Pancreas (tissue), 10 donors: Measurements from ENCODE around the gene MAP2K3. TPM values are rescaled to one million over a fixed set of nuclear protein-coding genes. Genes with fewer than 3 reads are reported as not detected.

Experiments used
- ATAC-seq, 4 donors: fragments of 200-7000 bp; cut with Tn5 transposase; one replicate each; pipeline versions ENCODE4 v1.8.0 to v1.9.1; 2020; ENCODE audit warnings: mild to moderate bottlenecking in 4 of 4, moderate library complexity in 4 of 4
- DNase-seq, 6 donors: peaks; one replicate each; pipeline ENCODE4 v3.0.0-alpha.2; 2020
- FAIRE-seq: peaks from 2 replicates; lab custom pipeline; 2012; peaks lifted over from hg19 to GRCh38; lab: Jason Lieb, UNC
- H3K27ac ChIP-seq, 4 donors: fragments of 200-600 bp; sonication (generic); 1 replicate in 3 of 4; 2 replicates in 1 of 4; pipeline versions ENCODE4 v1.5.0 to v1.8.0; 2020
- H3K27me3 ChIP-seq, 4 donors: fragments of 200-600 bp; one replicate each; pipeline ENCODE4 v1.8.0; 2021
- H3K36me3 ChIP-seq, 3 donors: fragments of 200-600 bp; sonication (generic) in 1 of 3; one replicate each; pipeline versions ENCODE4 v1.5.0 to v1.8.0; 2020 to 2021
- H3K4me1 ChIP-seq, 3 donors: fragments of 200-600 bp; one replicate each; pipeline ENCODE4 v1.8.0; 2021
- H3K4me3 ChIP-seq, 4 donors: fragments of 200-600 bp; sonication (generic) in 2 of 4; one replicate each; pipeline versions ENCODE4 v1.5.0 to v1.8.0; 2020 to 2021
- H3K9me3 ChIP-seq, 4 donors: fragments of 200-600 bp; one replicate each; pipeline ENCODE4 v1.8.0; 2021
- CTCF ChIP-seq, 4 donors: fragments of 200-600 bp; sonication (generic) in 3 of 4; IDR thresholded peaks; one replicate each; pipeline versions ENCODE4 v1.5.0 to v1.8.0; 2021; ENCODE audit warnings: antibody characterized with exemption in 4 of 4
- WGBS, 2 donors: extraction: QIAGEN DNeasy Blood & Tissue Kit; methylation state at CpG; one replicate each; pipeline ENCODE4 v1.1.7; 2013; 5-methylcytosine and 5-hydroxymethylcytosine counted together
- intact Hi-C, 3 donors: fragments of 100-400 bp; cut with DNase I; formaldehyde crosslinking; loops; one replicate each; pipeline versions ENCODE4 v1.11.1 to v1.14.2; 2022
- polyA plus RNA-seq, 2 donors: library from polyadenylated mRNA; stranded (reverse); fragments of 200-250 nt; gene quantifications; one replicate each; pipeline ENCODE4 v1.2.3, GENCODE V29; 2013
- total RNA-seq, 6 donors: library from RNA; stranded (reverse); fragmentation: NEBNext Ultra II Directional in 4 of 6; extraction: Animal tissue kit (Norgen Biotek cat#: 25700) in 4 of 6; gene quantifications; one replicate each; pipeline versions ENCODE4 v1.2.1 to v1.2.4, GENCODE V29; 2021 to 2023
- donor health status: healthy with polysubstance abuse.
- donor health status: DM: no; HTN: no; CAD: no; lungs with moderate emphysema.
- donor health status: DM: no; HTN: no; CAD: no.
- donor health status: control.
- donor health status: control.
- donor health status: Bipolar disorder and iron deficiency.
- donor health status: DM: yes; HTN: yes; CAD: no.
- donor health status: DM: no; HTN: no; CAD: no.
- donor health status: DM: no; HTN: no; CAD: no.
- donor health status: DM: yes; HTN: yes; CAD: no.

The MAP2K3 gene
- total and polyA plus RNA-seq, 8 donors, result 16.4 to 40.9 (median 22.0) TPM

DNA sequence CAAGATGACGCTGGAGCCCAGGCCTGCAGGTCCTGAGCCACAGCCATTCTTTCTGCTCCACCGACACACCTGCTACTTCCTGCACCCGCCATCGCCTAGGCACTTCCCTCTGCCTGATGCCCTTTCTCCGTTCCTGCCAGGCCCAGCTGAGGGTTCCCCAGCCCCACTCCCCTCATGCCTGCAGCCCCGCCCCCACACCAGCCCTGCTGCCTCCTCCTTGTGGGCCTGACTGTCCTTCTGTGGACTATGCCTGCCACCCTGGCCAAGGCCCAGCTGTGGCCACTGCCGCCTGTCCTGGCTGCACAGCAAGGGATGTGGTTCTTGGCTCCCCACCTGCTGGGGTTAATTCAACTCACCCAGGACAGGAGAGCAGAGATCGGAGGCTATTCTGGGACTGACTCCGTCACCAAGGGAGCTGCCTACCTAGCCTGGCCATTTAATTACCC lies 38.8 kb upstream of the MAP2K3 start:
- H3K4me3 ChIP-seq, result no peak overlapping the region
- H3K27me3 ChIP-seq, result no peaks in the 10 kb centered on the region
- no peak for TF ChIP-seq CTCF (IDR thresholded peaks at IDR 0.05)
- no peaks in the 10 kb centered on the region for H3K36me3 ChIP-seq
- ATAC-seq (no peak), FAIRE-seq (no peak), DNase-seq (no peak)
- intact Hi-C loops, result no loop called here
- H3K27ac ChIP-seq, result no peak overlapping the region
- WGBS, 2 donors, result 86% methylated on average over 9 of the region's 9 CpGs
- H3K4me1 ChIP-seq, result no peaks in the 10 kb centered on the region
- no peaks in the 10 kb centered on the region for H3K9me3 ChIP-seq

- TF ChIP-seq CTCF (IDR thresholded peaks at IDR 0.05), result no peak
- FAIRE-seq (no peak), DNase-seq (peak in 1 of 6 donors; percentile 19), ATAC-seq (no peak)
- WGBS, 2 donors, result 92 to 97% methylated on average over 4 of the region's 4 CpGs
- Histone ChIP-seq H3K27ac (no peak overlapping the region), H3K27me3 (no peaks in the 10 kb centered on the region), H3K36me3 (no peaks in the 10 kb centered on the region), H3K4me3 (no peak overlapping the region), H3K4me1 (no peaks in the 10 kb centered on the region), H3K9me3 (no peaks in the 10 kb centered on the region)
- intact Hi-C loops, result no loop called here
These were observed 37.8 kb upstream of the MAP2K3 start for GRCh38 chr17:21246698-21247097.

- ATAC-seq, result no peak
- Histone ChIP-seq H3K27me3 (no peaks in the 10 kb centered on the region), H3K4me3 (no peak overlapping the region), H3K9me3 (no peaks in the 10 kb centered on the region), H3K27ac (no peak overlapping the region), H3K4me1 (no peaks in the 10 kb centered on the region), H3K36me3 (no peaks in the 10 kb centered on the region)
- no peak for TF ChIP-seq CTCF (IDR thresholded peaks at IDR 0.05)
- intact Hi-C loops, result no loop called here
- no peak for DNase-seq
- WGBS, 2 donors, result 77 to 85% methylated on average over 12 of the region's 12 CpGs
- FAIRE-seq, result no peak
These were observed 36.8 kb upstream of the MAP2K3 start for GRCh38 chr17:21247552-21248258.

- no peak for FAIRE-seq
- no peak overlapping the region for H3K4me3 ChIP-seq
These were observed 36.0 kb upstream of the MAP2K3 start for GRCh38 chr17:21248500-21248899.

More at GRCh38 chr17:21248500-21248899, 36.0 kb upstream of the MAP2K3 start:
- no peak for TF ChIP-seq CTCF (IDR thresholded peaks at IDR 0.05)
- no peak for ATAC-seq
- Histone ChIP-seq H3K36me3 (no peaks in the 10 kb centered on the region), H3K4me1 (peaks cover 0 to under 1% (median 0%) of the 10 kb centered on the region in 3 donors), H3K27me3 (no peaks in the 10 kb centered on the region), H3K27ac (no peak overlapping the region), H3K9me3 (no peaks in the 10 kb centered on the region)
- intact Hi-C loops, result no loop called here
- 75 to 81% methylated on average over 4 of the region's 4 CpGs for WGBS, 2 donors
- no peak for DNase-seq
